Keratinocyte (primary cell): ENCODE results near the gene GLOD5. TPM values are rescaled to one million over a fixed set of nuclear protein-coding genes. Genes with fewer than 3 reads are reported as not detected.

Experiments
- DNase-seq: peaks from one replicate; pipeline ENCODE4 v3.0.0-alpha.2; 2011; ENCODE audit warnings: low read depth, missing footprints, low spot score
- FAIRE-seq: peaks from 2 replicates; lab custom pipeline; 2011; peaks lifted over from hg19 to GRCh38; lab: Jason Lieb, UNC
- H2AFZ ChIP-seq: 2 replicates; pipeline ENCODE4 v1.6.0; 2012; ENCODE audit warnings: low read length, control low read depth, inconsistent platforms; ENCODE audit not compliant: control insufficient read depth
- H3K27ac ChIP-seq: 2 replicates; pipeline ENCODE4 v1.5.1; 2011; ENCODE audit warnings: low read length; ENCODE audit not compliant: control insufficient read depth, insufficient read depth
- H3K27me3 ChIP-seq: 3 replicates; pipeline ENCODE4 v1.6.0; 2011; ENCODE audit warnings: low read length; ENCODE audit not compliant: control insufficient read depth, insufficient read depth; ENCODE audit errors: extremely low read depth
- H3K36me3 ChIP-seq, 2 experiments: 2 replicates in 1 of 2; 3 replicates in 1 of 2; pipeline ENCODE4 v1.5.1; 2011; ENCODE audit warnings: low read length in 2 of 2, mild to moderate bottlenecking in 1 of 2; ENCODE audit not compliant: control insufficient read depth in 2 of 2, insufficient read depth in 2 of 2; ENCODE audit errors: extremely low read depth in 1 of 2
- H3K4me1 ChIP-seq: 3 replicates; pipeline ENCODE4 v1.5.1; 2011; ENCODE audit warnings: low read length; ENCODE audit not compliant: control insufficient read depth, insufficient read depth; ENCODE audit errors: extremely low read depth
- H3K4me2 ChIP-seq: 3 replicates; pipeline ENCODE4 v1.6.0; 2011; ENCODE audit warnings: low read depth, low read length; ENCODE audit not compliant: control insufficient read depth, insufficient read depth; ENCODE audit errors: extremely low read depth
- H3K4me3 ChIP-seq, 3 experiments: fragments of 200-600 bp in 1 of 3; sonication (generic) in 1 of 3; 2 replicates in 2 of 3; 3 replicates in 1 of 3; pipeline ENCODE4 v1.5.1; 2011 to 2016; ENCODE audit warnings: low read length in 3 of 3, mild to moderate bottlenecking in 3 of 3, control low read depth in 2 of 3, inconsistent platforms in 1 of 3, low read depth in 1 of 3, mixed read lengths in 1 of 3, mixed run types in 1 of 3, moderate library complexity in 1 of 3; ENCODE audit not compliant: control insufficient read depth in 2 of 3, insufficient read depth in 2 of 3; ENCODE audit errors: extremely low read depth in 1 of 3
- H3K79me2 ChIP-seq: 2 replicates; pipeline ENCODE4 v1.6.0; 2012; ENCODE audit warnings: low read length; ENCODE audit not compliant: control insufficient read depth, insufficient read depth
- H3K9ac ChIP-seq: 3 replicates; pipeline ENCODE4 v1.6.0; 2011; ENCODE audit warnings: low read length; ENCODE audit not compliant: control insufficient read depth, insufficient read depth; ENCODE audit errors: extremely low read depth
- H3K9me1 ChIP-seq: 3 replicates; pipeline ENCODE4 v1.6.0; 2011; ENCODE audit warnings: low read length; ENCODE audit not compliant: control insufficient read depth, insufficient read depth; ENCODE audit errors: extremely low read depth
- H3K9me3 ChIP-seq: 2 replicates; pipeline ENCODE4 v1.5.1; 2012; ENCODE audit warnings: low read depth, low read length; ENCODE audit not compliant: control insufficient read depth
- H4K20me1 ChIP-seq: 3 replicates; pipeline ENCODE4 v1.6.0; 2011; ENCODE audit warnings: low read length; ENCODE audit not compliant: control insufficient read depth, insufficient read depth; ENCODE audit errors: extremely low read depth
- CTCF ChIP-seq, 3 experiments: IDR thresholded peaks in 1 of 3; conservative IDR thresholded peaks in 1 of 3; optimal IDR thresholded peaks in 1 of 3; 2 replicates in 2 of 3; 3 replicates in 1 of 3; pipeline versions ENCODE3 to v1.5.1; 2011; ENCODE audit warnings: low read length in 3 of 3, mild to moderate bottlenecking in 3 of 3, moderate library complexity in 2 of 3, control low read depth in 1 of 3, inconsistent platforms in 1 of 3; ENCODE audit not compliant: insufficient read depth in 2 of 3; ENCODE audit errors: extremely low read depth in 1 of 3
- EZH2 ChIP-seq: IDR thresholded peaks from one replicate; pipeline ENCODE4 v1.6.1; 2012; ENCODE audit warnings: inconsistent platforms, mild to moderate bottlenecking, low read length, moderate library complexity
- dilution Hi-C: fragments of 300-500 bp; cut with MboI; formaldehyde crosslinking; loops from one replicate; pipeline ENCODE4 v1.7.0; 2020; ENCODE audit warnings: low sequenced_read_pairs; ENCODE audit not compliant: extremely low pct_ligation_motif_present
- polyA plus RNA-seq, 5 experiments: library from polyadenylated mRNA; depleted of rRNA in 3 of 5; stranded (reverse) in 3 of 5; stranded (forward) in 1 of 5; unstranded in 1 of 5; fragments of >200 nt; gene quantifications; 1 replicate in 1 of 5; 2 replicates in 3 of 5; 3 replicates in 1 of 5; pipeline versions ENCODE4 v1.2.1 to v1.2.3, GENCODE V29; 2011 to 2012; ENCODE audit warnings: missing spikeins in 2 of 5, low read depth in 1 of 5, low replicate concordance in 1 of 5

Gene GLOD5
- polyA plus RNA-seq, 1 donor (not counting 4 experiments of a cell fraction or from before 2014, with no cell fraction given): not detected

- peak overlapping the region; percentile 84 for H3K9ac ChIP-seq
- H3K4me1 ChIP-seq: peaks cover 4% of the 10 kb centered on the region
- no peaks in the 10 kb centered on the region for H4K20me1 ChIP-seq
- TF ChIP-seq CTCF (optimal IDR thresholded peaks at IDR 0.05 in 1 of 3, IDR thresholded peaks at IDR 0.05 in 1 of 3, conservative IDR thresholded peaks at IDR 0.05 in 1 of 3; ENCODE audit: extremely low read depth in 1 of 3, insufficient read depth in 2 of 3, low read length in 3 of 3): no peak
- TF ChIP-seq EZH2: no peak
- H3K79me2 ChIP-seq: no peaks in the 10 kb centered on the region
- no peak for FAIRE-seq
- H2AFZ ChIP-seq: peak overlapping the region; percentile 91
- no peaks in the 10 kb centered on the region for H3K9me3 ChIP-seq
- dilution Hi-C loops: no loop called here
- H3K27ac ChIP-seq: peak overlapping the region; percentile 86
- no peak for DNase-seq
- peak overlapping the region; percentile 77 for H3K4me2 ChIP-seq
- H3K27me3 ChIP-seq: no peaks in the 10 kb centered on the region
- H3K4me3 ChIP-seq: peak overlapping the region; percentile 52 to 65 (median 62)
- H3K9me1 ChIP-seq: no peaks in the 10 kb centered on the region
- H3K36me3 ChIP-seq: peaks cover 0 to 1% of the 10 kb centered on the region in 2 experiments
These were observed 39.2 kb downstream of the GLOD5 start for GRCh38 chrX:48800574-48801279.

- Histone ChIP-seq H3K79me2 (no peaks in the 10 kb centered on the region), H3K4me2 (peak within 1 kb of the TSS; percentile 77), H3K4me3 (peak within 1 kb of the TSS; percentile 62 to 74 (median 71)), H3K9me3 (no peaks in the 10 kb centered on the region), H2AFZ (peak within 1 kb of the TSS; percentile 91), H4K20me1 (no peaks in the 10 kb centered on the region), H3K9me1 (no peaks in the 10 kb centered on the region), H3K27me3 (no peaks in the 10 kb centered on the region), H3K4me1 (peaks cover 4% of the 10 kb centered on the region), H3K9ac (peak within 1 kb of the TSS; percentile 94), H3K27ac (peak within 1 kb of the TSS; percentile 94), H3K36me3 (peaks cover 0 to 1% of the 10 kb centered on the region in 2 experiments)
- no peak for TF ChIP-seq CTCF (optimal IDR thresholded peaks at IDR 0.05 in 1 of 3, IDR thresholded peaks at IDR 0.05 in 1 of 3, conservative IDR thresholded peaks at IDR 0.05 in 1 of 3; ENCODE audit: extremely low read depth in 1 of 3, insufficient read depth in 2 of 3, low read length in 3 of 3)
- no peak for TF ChIP-seq EZH2
- dilution Hi-C loops: no loop called here
- DNase-seq: peak; percentile 77
- FAIRE-seq: no peak
These were observed 39.9 kb downstream of the GLOD5 start, which contains the start of gene HDAC6 for GRCh38 chrX:48801280-48802088. HDAC6 (plus strand) TSS chrX:48802067; CDS start chrX:48802693, 626 bp downstream.
